Stimulated activated CD4-positive, alpha-beta T cell treated with anti-CD3 and anti-CD28 coated beads, TNF-alpha, amount 100 ng/mL, for 1 hour (primary cell): ENCODE measurements around the gene PNO1.

ENCODE experiments used
- DNase-seq, 3 donors: peaks; one replicate each; pipeline ENCODE4 v3.0.0-alpha.2; 2020; ENCODE audit warnings: low read depth in 3 of 3, low spot score in 1 of 3

The PNO1 gene

GRCh38 chr2:68193144-68193543 lies 35.5 kb downstream of the PNO1 start:
- no peak for DNase-seq

- no peak for DNase-seq
Measured at GRCh38 chr2:68193787-68194372, 36.2 kb downstream of the PNO1 start.

- no peak for DNase-seq
Measured at GRCh38 chr2:68195096-68195495, 37.4 kb downstream of the PNO1 start.

- peak in 1 of 3 donors; percentile 15 for DNase-seq
Measured at GRCh38 chr2:68196120-68196716, 38.5 kb downstream of the PNO1 start.

- DNase-seq: no peak
Measured at GRCh38 chr2:68200157-68200787, 42.6 kb downstream of the PNO1 start.

- DNase-seq: no peak
Measured at GRCh38 chr2:68203587-68203986, 45.9 kb downstream of the PNO1 start.

- no peak for DNase-seq
Measured at GRCh38 chr2:68206793-68207192, 49.1 kb downstream of the PNO1 start.

GRCh38 chr2:68214381-68214780 lies 56.7 kb downstream of the PNO1 start:
- no peak for DNase-seq

GRCh38 chr2:68216454-68217310 lies 59.0 kb downstream of the PNO1 start:
- no peak for DNase-seq

- no peak for DNase-seq
Measured at GRCh38 chr2:68217729-68218128, 60.0 kb downstream of the PNO1 start.

GRCh38 chr2:68218343-68218901 lies 60.7 kb downstream of the PNO1 start:
- no peak for DNase-seq

- DNase-seq: no peak
Measured at GRCh38 chr2:68222287-68222686, 64.6 kb downstream of the PNO1 start.

GRCh38 chr2:68223419-68223818 lies 65.7 kb downstream of the PNO1 start:
- DNase-seq: no peak

- no peak for DNase-seq
Measured at GRCh38 chr2:68225119-68225632, 67.5 kb downstream of the PNO1 start.
